A673 (cell line): ENCODE data around the gene DEFB118. TPM values are rescaled to one million over a fixed set of nuclear protein-coding genes. Genes with fewer than 3 reads are reported as not detected.

Experiments used
- BruUV-seq: library from RNA; stranded (reverse); fragments of 400-500 nt; replicated peaks from 2 replicates; lab custom pipeline; 2021; lab: Mats Ljungman, UMichigan
- CTCF ChIA-PET: fragments of 300-600 bp; sonication (Branson Sonifier 250); formaldehyde crosslinking; loops from one replicate; lab custom pipeline; 2022; ENCODE audit warnings: antibody characterized with exemption; lab: Charles Lee
- POLR2A ChIA-PET: fragments of 300-600 bp; sonication (Branson Sonifier 250); formaldehyde crosslinking; loops from one replicate; lab custom pipeline; 2022; ENCODE audit warnings: antibody characterized with exemption; ENCODE audit not compliant: low non-redundant PET; lab: Charles Lee
- DNase-seq: peaks from one replicate; pipeline ENCODE4 v3.0.0-alpha.2; 2015; ENCODE audit warnings: low spot score
- H3K27ac ChIP-seq: fragments of 200-600 bp; sonication (generic); 2 replicates; pipeline ENCODE4 v1.5.1; 2016; ENCODE audit warnings: mixed run types, low read depth, mild to moderate bottlenecking, mixed read lengths, antibody characterized with exemption, low read length; ENCODE audit not compliant: poor library complexity, severe bottlenecking
- H3K27me3 ChIP-seq: fragments of 200-600 bp; sonication (generic); replicated peaks from 2 replicates; pipeline ENCODE4 v1.6.1; 2017; ENCODE audit warnings: mixed run types, low read depth, mild to moderate bottlenecking, mixed read lengths, antibody characterized with exemption, low read length; ENCODE audit not compliant: insufficient read depth, poor library complexity
- H3K36me3 ChIP-seq: fragments of 200-600 bp; sonication (generic); 2 replicates; pipeline ENCODE4 v1.6.1; 2016; ENCODE audit warnings: mixed run types, mild to moderate bottlenecking, mixed read lengths, antibody characterized with exemption, low read length; ENCODE audit not compliant: insufficient read depth, poor library complexity, severe bottlenecking
- H3K4me1 ChIP-seq: fragments of 200-600 bp; sonication (generic); 2 replicates; pipeline ENCODE4 v1.6.1; 2017; ENCODE audit warnings: mixed run types, mild to moderate bottlenecking, mixed read lengths, antibody characterized with exemption, low read length; ENCODE audit not compliant: insufficient read depth, poor library complexity, severe bottlenecking
- H3K4me3 ChIP-seq: fragments of 200-600 bp; sonication (generic); 2 replicates; pipeline ENCODE4 v1.5.1; 2016; ENCODE audit warnings: low read depth, mixed run types, mild to moderate bottlenecking, mixed read lengths, low read length; ENCODE audit not compliant: poor library complexity, severe bottlenecking
- H3K9me3 ChIP-seq: fragments of 200-600 bp; sonication (generic); 2 replicates; pipeline ENCODE4 v1.6.1; 2016; ENCODE audit warnings: mixed run types, low read depth, mild to moderate bottlenecking, mixed read lengths, antibody characterized with exemption, low read length; ENCODE audit not compliant: poor library complexity, severe bottlenecking
- EZH2 ChIP-seq: fragments of 200-600 bp; sonication (generic); IDR thresholded peaks from 2 replicates; pipeline ENCODE4 v1.6.1; 2017; ENCODE audit warnings: borderline replicate concordance, low read depth, mild to moderate bottlenecking, mixed read lengths, antibody characterized with exemption, low read length; ENCODE audit not compliant: poor library complexity, severe bottlenecking
- intact Hi-C: fragments of 100-400 bp; cut with micrococcal nuclease; formaldehyde crosslinking; loops from one replicate; pipeline ENCODE4 v1.10.0; 2022; ENCODE audit not compliant: unreplicated experiment
- total RNA-seq: library from RNA; stranded (reverse); gene quantifications from 2 replicates; pipeline ENCODE4 v1.2.3, GENCODE V29; 2021
- TF ChIP-seq, protein P1 (sequence below): fragments of 300-800, 200-600 bp; sonication (generic); conservative IDR thresholded peaks from 2 replicates; pipeline ENCODE4 v1.5.1; 2017; ENCODE audit warnings: low read depth, mild to moderate bottlenecking, antibody characterized with exemption, low read length, moderate library complexity, mixed read lengths

DEFB118 gene
- total RNA-seq, 1 experiment from 2014 or later: not detected

DNA sequence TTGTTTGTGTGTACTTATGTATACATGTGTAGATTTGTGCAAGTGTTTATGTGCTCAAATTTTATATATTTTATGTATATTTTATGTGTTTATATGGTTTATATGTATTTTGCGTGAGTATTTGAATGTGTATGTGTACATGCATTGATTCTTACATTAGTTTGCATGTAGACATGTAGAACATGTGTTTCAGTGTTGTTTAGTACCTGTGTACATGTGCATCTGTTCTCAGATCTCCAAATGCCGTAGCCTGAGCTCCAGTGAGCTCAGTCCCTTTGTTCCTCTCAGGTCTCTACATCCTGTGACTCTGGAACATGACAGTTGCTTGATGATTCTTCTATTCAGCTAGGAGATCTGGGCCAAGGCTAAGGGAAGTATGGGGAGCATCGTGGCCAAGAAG lies 26.5 kb downstream of the DEFB118 start:
- Histone ChIP-seq H3K4me1 (no peaks in the 10 kb centered on the region), H3K27ac (no peak overlapping the region), H3K27me3 (peaks cover 13% of the 10 kb centered on the region), H3K36me3 (no peaks in the 10 kb centered on the region), H3K9me3 (no peaks in the 10 kb centered on the region), H3K4me3 (no peak overlapping the region)
- POLR2A ChIA-PET: no interaction called here
- no TSS peak for BruUV-seq
- intact Hi-C loops: no loop called here
- CTCF ChIA-PET: no interaction called here
- DNase-seq: no peak
- TF ChIP-seq, protein P1, sequence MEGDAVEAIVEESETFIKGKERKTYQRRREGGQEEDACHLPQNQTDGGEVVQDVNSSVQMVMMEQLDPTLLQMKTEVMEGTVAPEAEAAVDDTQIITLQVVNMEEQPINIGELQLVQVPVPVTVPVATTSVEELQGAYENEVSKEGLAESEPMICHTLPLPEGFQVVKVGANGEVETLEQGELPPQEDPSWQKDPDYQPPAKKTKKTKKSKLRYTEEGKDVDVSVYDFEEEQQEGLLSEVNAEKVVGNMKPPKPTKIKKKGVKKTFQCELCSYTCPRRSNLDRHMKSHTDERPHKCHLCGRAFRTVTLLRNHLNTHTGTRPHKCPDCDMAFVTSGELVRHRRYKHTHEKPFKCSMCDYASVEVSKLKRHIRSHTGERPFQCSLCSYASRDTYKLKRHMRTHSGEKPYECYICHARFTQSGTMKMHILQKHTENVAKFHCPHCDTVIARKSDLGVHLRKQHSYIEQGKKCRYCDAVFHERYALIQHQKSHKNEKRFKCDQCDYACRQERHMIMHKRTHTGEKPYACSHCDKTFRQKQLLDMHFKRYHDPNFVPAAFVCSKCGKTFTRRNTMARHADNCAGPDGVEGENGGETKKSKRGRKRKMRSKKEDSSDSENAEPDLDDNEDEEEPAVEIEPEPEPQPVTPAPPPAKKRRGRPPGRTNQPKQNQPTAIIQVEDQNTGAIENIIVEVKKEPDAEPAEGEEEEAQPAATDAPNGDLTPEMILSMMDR: no peak
- no peak for TF ChIP-seq EZH2

DNA sequence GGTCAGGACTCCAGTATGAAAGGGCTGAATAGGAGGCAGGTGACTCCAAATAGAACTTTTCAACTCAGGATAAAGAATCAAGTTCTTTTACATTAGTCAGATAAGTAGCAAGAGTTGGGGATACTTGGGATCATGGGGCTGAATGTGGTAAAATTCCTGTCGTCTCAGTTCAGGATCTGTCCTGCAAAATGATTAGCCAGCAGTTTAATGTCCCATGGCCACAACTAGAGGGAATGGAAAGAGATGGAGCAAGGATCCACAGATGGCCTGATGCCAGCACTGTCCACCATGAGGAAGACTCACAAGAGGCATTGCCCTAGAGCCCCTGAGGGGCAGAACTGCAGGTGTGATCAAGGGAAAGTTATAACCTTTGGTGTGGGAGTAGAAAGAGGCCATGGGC lies 35.5 kb downstream of the DEFB118 start:
- H3K9me3 ChIP-seq: no peaks in the 10 kb centered on the region
- no TSS peak for BruUV-seq
- POLR2A ChIA-PET: no interaction called here
- no peaks in the 10 kb centered on the region for H3K4me1 ChIP-seq
- no peaks in the 10 kb centered on the region for H3K36me3 ChIP-seq
- DNase-seq: no peak
- CTCF ChIA-PET: no interaction called here
- intact Hi-C loops: no loop called here
- H3K4me3 ChIP-seq: no peak overlapping the region
- no peak for TF ChIP-seq EZH2
- TF ChIP-seq, protein P1: no peak
- H3K27me3 ChIP-seq: peaks cover 43% of the 10 kb centered on the region
- no peak overlapping the region for H3K27ac ChIP-seq

DNA sequence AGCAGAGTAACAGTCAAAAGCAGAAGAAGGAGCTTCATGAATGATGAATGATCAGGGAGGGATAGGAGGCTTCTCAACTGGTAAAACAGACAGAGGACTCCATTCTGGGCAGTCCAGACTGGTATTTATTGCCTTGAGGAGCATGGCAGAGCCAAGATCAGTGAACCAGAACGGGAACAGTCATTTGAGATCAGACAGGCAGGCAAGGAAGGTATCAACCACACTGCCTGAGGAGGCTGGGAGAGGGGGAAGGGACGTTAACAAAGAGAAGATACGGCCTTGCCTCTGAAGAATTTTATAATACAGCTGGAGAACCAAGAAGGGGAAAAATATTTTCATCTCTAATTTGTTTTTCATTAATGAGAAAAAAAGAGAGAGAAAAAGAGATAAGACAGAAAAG lies 37.7 kb downstream of the DEFB118 start, which contains the start of gene DEFB121:
Gene DEFB121, minus strand, starts transcription at position 101 of the 400 bp plus-strand sequence. Its CDS starts 63 bp downstream, at position 38.
- Histone ChIP-seq H3K4me1 (no peaks in the 10 kb centered on the region), H3K4me3 (no peak within 1 kb of the TSS), H3K27ac (no peak within 1 kb of the TSS), H3K36me3 (no peaks in the 10 kb centered on the region), H3K9me3 (no peaks in the 10 kb centered on the region), H3K27me3 (peaks cover 36% of the 10 kb centered on the region)
- no peak for DNase-seq
- TF ChIP-seq, protein P1: no peak
- no peak for TF ChIP-seq EZH2
- ChIA-PET CTCF (no interaction called here), POLR2A (no interaction called here)
- intact Hi-C loops: no loop called here
- no TSS peak for BruUV-seq
